ENCODE results near the gene STK32B.

DNA sequence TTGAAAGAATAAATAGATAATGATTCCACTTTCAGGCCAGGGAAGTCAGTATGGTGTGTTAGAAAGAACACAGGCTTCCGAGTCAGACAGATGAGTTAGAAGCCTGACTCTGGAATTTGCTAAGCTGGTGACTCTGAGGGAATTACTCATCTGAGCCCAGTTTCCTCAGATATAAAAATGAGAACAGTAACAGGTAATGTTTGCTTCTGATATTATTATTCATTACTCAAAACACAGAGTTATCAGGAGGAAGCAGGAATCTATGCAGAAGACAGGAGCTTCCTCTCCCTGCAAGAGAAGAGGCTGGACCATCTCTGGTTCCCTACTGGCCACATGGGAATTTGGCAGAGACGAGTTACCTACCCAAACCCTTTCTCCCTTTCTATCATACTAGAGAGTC, 494.0 kb downstream of the STK32B start:
- TF ChIP-seq, protein P1, sequence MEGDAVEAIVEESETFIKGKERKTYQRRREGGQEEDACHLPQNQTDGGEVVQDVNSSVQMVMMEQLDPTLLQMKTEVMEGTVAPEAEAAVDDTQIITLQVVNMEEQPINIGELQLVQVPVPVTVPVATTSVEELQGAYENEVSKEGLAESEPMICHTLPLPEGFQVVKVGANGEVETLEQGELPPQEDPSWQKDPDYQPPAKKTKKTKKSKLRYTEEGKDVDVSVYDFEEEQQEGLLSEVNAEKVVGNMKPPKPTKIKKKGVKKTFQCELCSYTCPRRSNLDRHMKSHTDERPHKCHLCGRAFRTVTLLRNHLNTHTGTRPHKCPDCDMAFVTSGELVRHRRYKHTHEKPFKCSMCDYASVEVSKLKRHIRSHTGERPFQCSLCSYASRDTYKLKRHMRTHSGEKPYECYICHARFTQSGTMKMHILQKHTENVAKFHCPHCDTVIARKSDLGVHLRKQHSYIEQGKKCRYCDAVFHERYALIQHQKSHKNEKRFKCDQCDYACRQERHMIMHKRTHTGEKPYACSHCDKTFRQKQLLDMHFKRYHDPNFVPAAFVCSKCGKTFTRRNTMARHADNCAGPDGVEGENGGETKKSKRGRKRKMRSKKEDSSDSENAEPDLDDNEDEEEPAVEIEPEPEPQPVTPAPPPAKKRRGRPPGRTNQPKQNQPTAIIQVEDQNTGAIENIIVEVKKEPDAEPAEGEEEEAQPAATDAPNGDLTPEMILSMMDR (IDR thresholded peaks at IDR 0.05) = no peak
- no peak for TF ChIP-seq POLR2A (IDR thresholded peaks at IDR 0.05)
